Activated CD4-positive, alpha-beta memory T cell treated with anti-CD3 and anti-CD28 coated beads for 36 hours (primary cell): ENCODE data around the gene UGGT1. TPM values are rescaled to one million over a fixed set of nuclear protein-coding genes. Genes with fewer than 3 reads are reported as not detected.

Experiments
- CTCF ChIA-PET: fragments of 350-600 bp; sonication (Branson Sonifier 250); formaldehyde crosslinking; loops from one replicate; lab custom pipeline; 2021; ENCODE audit warnings: antibody characterized with exemption, inconsistent platforms; lab: Charles Lee
- POLR2A ChIA-PET: fragments of 350-600 bp; sonication (Branson Sonifier 250); formaldehyde crosslinking; loops from one replicate; lab custom pipeline; 2021; ENCODE audit warnings: antibody characterized with exemption; lab: Charles Lee
- DNase-seq: peaks from one replicate; pipeline ENCODE4 v3.0.0-alpha.2; 2020
- H3K27ac Mint-ChIP-seq: one replicate; pipeline ENCODE4 v1.8.0; 2021; ENCODE audit warnings: mixed read lengths
- H3K27me3 Mint-ChIP-seq: one replicate; pipeline ENCODE4 v1.8.0; 2021; ENCODE audit warnings: mixed read lengths
- H3K36me3 Mint-ChIP-seq: one replicate; pipeline ENCODE4 v1.8.0; 2021; ENCODE audit warnings: mixed read lengths
- H3K4me1 Mint-ChIP-seq: one replicate; pipeline ENCODE4 v1.8.0; 2021; ENCODE audit warnings: low read depth, mixed read lengths
- H3K4me3 Mint-ChIP-seq: one replicate; pipeline ENCODE4 v1.8.0; 2021; ENCODE audit warnings: mild to moderate bottlenecking, mixed read lengths
- H3K9me3 Mint-ChIP-seq: one replicate; pipeline ENCODE4 v1.8.0; 2021; ENCODE audit warnings: mixed read lengths
- intact Hi-C: fragments of 100-400 bp; cut with micrococcal nuclease; formaldehyde crosslinking; loops from one replicate; pipeline ENCODE4 v1.15.1; 2023
- total RNA-seq, 2 experiments: library from RNA; stranded (reverse); gene quantifications; one replicate each; pipeline ENCODE4 v1.2.3, GENCODE V29; 2021

The UGGT1 gene, protein sequence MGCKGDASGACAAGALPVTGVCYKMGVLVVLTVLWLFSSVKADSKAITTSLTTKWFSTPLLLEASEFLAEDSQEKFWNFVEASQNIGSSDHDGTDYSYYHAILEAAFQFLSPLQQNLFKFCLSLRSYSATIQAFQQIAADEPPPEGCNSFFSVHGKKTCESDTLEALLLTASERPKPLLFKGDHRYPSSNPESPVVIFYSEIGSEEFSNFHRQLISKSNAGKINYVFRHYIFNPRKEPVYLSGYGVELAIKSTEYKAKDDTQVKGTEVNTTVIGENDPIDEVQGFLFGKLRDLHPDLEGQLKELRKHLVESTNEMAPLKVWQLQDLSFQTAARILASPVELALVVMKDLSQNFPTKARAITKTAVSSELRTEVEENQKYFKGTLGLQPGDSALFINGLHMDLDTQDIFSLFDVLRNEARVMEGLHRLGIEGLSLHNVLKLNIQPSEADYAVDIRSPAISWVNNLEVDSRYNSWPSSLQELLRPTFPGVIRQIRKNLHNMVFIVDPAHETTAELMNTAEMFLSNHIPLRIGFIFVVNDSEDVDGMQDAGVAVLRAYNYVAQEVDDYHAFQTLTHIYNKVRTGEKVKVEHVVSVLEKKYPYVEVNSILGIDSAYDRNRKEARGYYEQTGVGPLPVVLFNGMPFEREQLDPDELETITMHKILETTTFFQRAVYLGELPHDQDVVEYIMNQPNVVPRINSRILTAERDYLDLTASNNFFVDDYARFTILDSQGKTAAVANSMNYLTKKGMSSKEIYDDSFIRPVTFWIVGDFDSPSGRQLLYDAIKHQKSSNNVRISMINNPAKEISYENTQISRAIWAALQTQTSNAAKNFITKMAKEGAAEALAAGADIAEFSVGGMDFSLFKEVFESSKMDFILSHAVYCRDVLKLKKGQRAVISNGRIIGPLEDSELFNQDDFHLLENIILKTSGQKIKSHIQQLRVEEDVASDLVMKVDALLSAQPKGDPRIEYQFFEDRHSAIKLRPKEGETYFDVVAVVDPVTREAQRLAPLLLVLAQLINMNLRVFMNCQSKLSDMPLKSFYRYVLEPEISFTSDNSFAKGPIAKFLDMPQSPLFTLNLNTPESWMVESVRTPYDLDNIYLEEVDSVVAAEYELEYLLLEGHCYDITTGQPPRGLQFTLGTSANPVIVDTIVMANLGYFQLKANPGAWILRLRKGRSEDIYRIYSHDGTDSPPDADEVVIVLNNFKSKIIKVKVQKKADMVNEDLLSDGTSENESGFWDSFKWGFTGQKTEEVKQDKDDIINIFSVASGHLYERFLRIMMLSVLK (N-terminal part only)
- 10 to 100 TPM; 50.8 to 53.2 TPM for total RNA-seq

DNA sequence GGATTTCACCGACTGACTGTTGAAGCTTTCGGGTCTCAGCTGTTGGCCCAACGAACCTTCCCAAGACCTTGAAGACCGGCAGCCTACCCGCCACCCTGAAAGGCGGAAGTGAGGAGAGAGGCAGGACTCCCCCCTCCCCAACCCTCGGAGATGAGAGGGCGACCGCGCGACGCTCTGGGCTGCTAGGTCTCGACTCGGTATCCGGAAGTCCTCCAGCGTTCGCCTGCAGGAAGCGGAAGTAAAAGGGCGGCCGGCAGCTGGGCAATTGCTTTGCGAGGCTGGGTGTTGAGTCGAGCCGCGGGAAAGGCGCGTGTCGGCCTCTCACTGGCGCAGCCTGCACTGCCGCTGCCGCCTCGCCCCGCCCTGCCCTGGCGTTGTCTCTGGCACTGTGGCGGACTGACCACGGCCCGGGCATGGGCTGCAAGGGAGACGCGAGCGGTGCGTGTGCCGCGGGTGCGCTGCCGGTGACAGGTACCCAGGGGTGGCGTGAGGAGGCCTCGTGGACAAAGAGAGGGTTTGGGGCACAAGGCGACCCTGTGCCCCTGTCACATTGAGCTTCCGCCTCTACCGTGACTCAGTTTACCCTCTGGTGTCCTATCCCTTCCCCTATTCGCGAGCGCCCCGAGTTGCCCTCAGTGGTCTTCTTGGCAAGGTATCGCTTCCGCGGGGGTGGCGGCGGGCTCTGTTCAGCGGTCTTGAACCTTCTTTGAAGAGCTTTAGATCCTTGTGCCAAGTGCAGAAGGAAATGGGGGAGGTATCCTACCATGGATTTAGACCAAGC, at the start of gene UGGT1:
Gene UGGT1 (plus strand): TSS at position 256 of the 781 bp plus-strand sequence. CDS start 158 bp downstream, at position 414.
- Mint-ChIP-seq H3K36me3 (peaks cover 9% of the 10 kb centered on the region), H3K27ac (peak within 1 kb of the TSS; percentile 92), H3K4me1 (peaks cover 41% of the 10 kb centered on the region), H3K27me3 (no peaks in the 10 kb centered on the region), H3K9me3 (no peaks in the 10 kb centered on the region), H3K4me3 (peak within 1 kb of the TSS; percentile 91)
- peak; percentile 96 for DNase-seq
- intact Hi-C loops = loop anchor here (1.0 to 10.0 kb wide), 7 partner anchors 14 to 564 kb away; partner anchors contain the start of genes AMMECR1L, IWS1, POLR2D and SAP130
- ChIA-PET POLR2A (interaction anchor here (0.6 to 1.9 kb wide), 11 partner anchors 9 to 797 kb away, joined by 3 to 17 read pairs (median 3); partner anchors contain the start of genes ERCC3, IWS1, SAP130 and SFT2D3), CTCF (interaction anchor here (0.5 to 2.0 kb wide), 7 partner anchors 13 to 793 kb away, joined by 3 to 7 read pairs (median 5); no protein-coding TSS in a partner anchor)

DNA sequence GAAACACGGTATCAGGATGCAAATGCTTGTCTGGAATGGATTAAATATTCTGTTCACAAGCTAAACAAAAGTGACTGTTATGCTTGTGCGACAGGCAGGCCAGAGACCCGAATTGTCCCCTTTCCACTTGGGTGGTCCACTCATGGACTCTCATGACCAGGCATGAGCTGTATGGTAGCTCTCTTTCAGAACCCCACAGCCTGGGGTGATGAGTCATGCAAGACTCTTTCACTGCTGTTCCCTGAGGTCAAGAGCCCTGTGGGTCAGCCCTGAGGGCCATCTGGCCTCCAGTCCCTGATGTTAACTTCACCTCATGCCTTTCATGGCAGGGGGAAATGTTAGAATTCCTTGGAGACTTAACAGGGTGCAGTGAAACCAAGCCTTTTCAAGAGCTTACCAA, 49.4 kb upstream of the UGGT1 start:
- Mint-ChIP-seq H3K27ac (no peak overlapping the region), H3K4me3 (no peak overlapping the region), H3K27me3 (peaks cover 25% of the 10 kb centered on the region), H3K36me3 (peaks cover 9% of the 10 kb centered on the region), H3K9me3 (peaks cover 36% of the 10 kb centered on the region), H3K4me1 (no peaks in the 10 kb centered on the region)
- intact Hi-C loops = no loop called here
- ChIA-PET CTCF (no interaction called here), POLR2A (no interaction called here)
- DNase-seq = no peak

DNA sequence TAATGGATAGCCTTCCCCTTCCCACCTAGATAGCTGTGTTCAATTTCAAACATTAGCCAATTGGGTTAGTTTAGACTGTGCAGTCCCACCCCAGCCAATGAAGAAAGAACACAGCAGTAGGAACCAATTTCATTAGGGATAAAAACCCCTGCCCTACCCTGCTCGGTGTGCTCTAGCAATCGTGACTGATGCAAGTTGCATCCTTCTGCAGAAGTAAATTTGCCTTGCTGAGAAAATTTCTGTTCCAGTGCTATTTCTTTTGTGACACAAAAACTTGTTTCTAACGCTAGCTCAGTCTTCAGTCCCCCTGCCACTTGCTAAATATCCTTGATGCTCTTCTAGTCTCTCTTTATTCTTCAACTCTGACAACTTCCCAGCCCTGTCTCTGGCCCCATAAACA, 48.0 kb upstream of the UGGT1 start:
- Mint-ChIP-seq H3K27ac (no peak overlapping the region), H3K36me3 (no peaks in the 10 kb centered on the region), H3K4me3 (no peak overlapping the region), H3K4me1 (no peaks in the 10 kb centered on the region), H3K27me3 (peaks cover 26% of the 10 kb centered on the region), H3K9me3 (peaks cover 23% of the 10 kb centered on the region)
- ChIA-PET CTCF (no interaction called here), POLR2A (no interaction called here)
- intact Hi-C loops = no loop called here
- DNase-seq = no peak

DNA sequence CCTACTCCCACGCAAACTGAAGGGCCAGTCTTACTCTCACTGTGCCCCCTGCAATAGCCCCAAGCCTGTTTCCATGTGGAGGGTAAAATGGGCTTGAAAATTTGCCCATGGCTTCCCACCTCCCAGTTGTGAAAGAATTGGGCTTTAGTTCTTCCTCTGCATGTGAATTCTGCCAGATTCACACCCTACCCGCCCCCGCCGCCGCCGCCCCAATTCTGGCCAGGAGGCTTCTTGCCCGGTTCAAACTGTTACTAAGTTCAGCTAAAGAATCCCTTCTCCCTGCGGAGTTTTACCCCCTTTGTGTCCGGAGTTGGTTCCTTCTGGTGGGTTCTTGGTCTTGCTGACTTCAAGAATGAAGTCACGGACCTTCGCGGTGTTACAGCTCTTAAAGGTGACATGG, 37.7 kb upstream of the UGGT1 start:
- H3K4me3 Mint-ChIP-seq = no peak overlapping the region
- intact Hi-C loops = no loop called here
- no peak overlapping the region for H3K27ac Mint-ChIP-seq
- ChIA-PET POLR2A (no interaction called here), CTCF (no interaction called here)
- peaks cover 15% of the 10 kb centered on the region for H3K9me3 Mint-ChIP-seq
- H3K27me3 Mint-ChIP-seq = peaks cover 36% of the 10 kb centered on the region
- no peak for DNase-seq
- no peaks in the 10 kb centered on the region for H3K4me1 Mint-ChIP-seq
- peaks cover 10% of the 10 kb centered on the region for H3K36me3 Mint-ChIP-seq

- H3K4me1 Mint-ChIP-seq = no peaks in the 10 kb centered on the region
- no peak overlapping the region for H3K27ac Mint-ChIP-seq
- H3K9me3 Mint-ChIP-seq = peaks cover 11% of the 10 kb centered on the region
- DNase-seq = no peak
- H3K36me3 Mint-ChIP-seq = peaks cover 9% of the 10 kb centered on the region
- H3K27me3 Mint-ChIP-seq = peaks cover 34% of the 10 kb centered on the region
- CTCF ChIA-PET = no interaction called here
- POLR2A ChIA-PET = no interaction called here
- no peak overlapping the region for H3K4me3 Mint-ChIP-seq
- intact Hi-C loops = no loop called here
These were observed 36.7 kb upstream of the UGGT1 start for GRCh38 chr2:128054104-128054885.

DNA sequence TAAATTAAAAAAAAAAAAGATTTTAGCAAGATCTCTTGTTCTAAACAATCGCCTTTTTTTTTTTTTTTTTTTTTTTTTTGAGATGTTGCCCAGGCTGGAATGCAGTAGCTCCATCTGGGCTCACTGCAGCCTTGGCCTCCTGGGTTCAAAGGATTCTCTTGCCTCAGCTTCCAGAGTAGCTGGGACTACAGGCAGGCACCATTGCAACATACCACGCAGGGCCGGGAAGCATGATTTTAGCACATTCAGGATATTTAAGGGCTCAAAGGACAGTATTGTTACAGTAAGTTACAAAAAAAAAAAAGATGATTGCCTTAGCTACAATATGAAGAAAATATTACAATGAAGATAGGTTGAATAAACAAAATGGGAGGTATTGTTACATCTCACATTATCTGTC, 33.7 kb upstream of the UGGT1 start:
- Mint-ChIP-seq H3K4me1 (no peaks in the 10 kb centered on the region), H3K27ac (no peak overlapping the region), H3K9me3 (no peaks in the 10 kb centered on the region), H3K36me3 (no peaks in the 10 kb centered on the region), H3K27me3 (peaks cover 10% of the 10 kb centered on the region), H3K4me3 (no peak overlapping the region)
- POLR2A ChIA-PET = no interaction called here
- DNase-seq = no peak
- intact Hi-C loops = no loop called here
- CTCF ChIA-PET = no interaction called here

DNA sequence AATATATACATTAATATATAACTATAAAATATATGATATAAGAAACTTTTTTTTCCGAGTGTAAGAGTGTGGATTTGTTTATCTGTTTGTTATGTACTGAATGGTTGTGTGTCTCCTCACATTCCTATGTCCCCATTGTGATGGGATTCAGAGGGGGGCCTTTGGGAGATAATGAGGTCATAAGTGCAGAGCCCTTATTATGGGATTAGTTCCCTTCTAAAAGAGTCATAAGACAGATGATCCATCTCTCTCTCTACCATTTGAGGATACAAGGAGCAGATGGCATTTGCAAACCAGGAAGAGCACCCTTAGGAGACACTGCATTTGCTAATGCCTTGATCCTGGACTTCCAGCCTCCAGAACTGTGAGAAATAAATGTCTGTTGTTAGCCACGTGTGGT, 32.9 kb upstream of the UGGT1 start:
- Mint-ChIP-seq H3K4me1 (no peaks in the 10 kb centered on the region), H3K4me3 (no peak overlapping the region), H3K9me3 (no peaks in the 10 kb centered on the region), H3K27ac (no peak overlapping the region), H3K27me3 (peaks cover 10% of the 10 kb centered on the region), H3K36me3 (no peaks in the 10 kb centered on the region)
- ChIA-PET CTCF (no interaction called here), POLR2A (no interaction called here)
- intact Hi-C loops = no loop called here
- DNase-seq = no peak

DNA sequence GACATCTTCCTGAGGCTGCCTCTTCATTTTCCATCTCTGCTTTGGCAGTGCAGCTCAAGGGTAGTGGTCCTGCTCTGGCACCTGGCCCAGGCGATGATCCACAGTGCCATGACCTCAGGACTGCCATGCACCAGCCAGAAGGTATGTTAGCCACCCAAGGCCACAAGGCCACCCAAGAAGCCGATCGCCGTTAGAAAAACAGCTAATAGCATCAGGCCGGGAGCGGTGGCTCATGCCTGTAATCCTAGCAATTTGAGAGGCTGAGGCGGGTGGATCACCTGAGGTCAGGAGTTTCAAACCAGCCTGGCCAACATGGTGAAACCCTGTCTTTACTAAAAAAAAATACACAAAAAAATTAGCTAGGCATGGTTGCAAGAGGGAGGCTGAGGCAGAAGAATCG, 28.4 kb upstream of the UGGT1 start:
- CTCF ChIA-PET = interaction anchor here (1.1 kb wide), 1 partner anchor 20 kb away, joined by 3 read pairs; no protein-coding TSS in a partner anchor
- intact Hi-C loops = loop anchor here (5.0 kb wide), 1 partner anchor 170 kb away; no protein-coding TSS in a partner anchor
- Mint-ChIP-seq H3K9me3 (no peaks in the 10 kb centered on the region), H3K4me1 (no peaks in the 10 kb centered on the region), H3K4me3 (no peak overlapping the region), H3K27me3 (peaks cover 4% of the 10 kb centered on the region), H3K27ac (no peak overlapping the region), H3K36me3 (no peaks in the 10 kb centered on the region)
- POLR2A ChIA-PET = no interaction called here
- DNase-seq = no peak

- Mint-ChIP-seq H3K27ac (no peak overlapping the region), H3K4me3 (no peak overlapping the region), H3K4me1 (no peaks in the 10 kb centered on the region), H3K27me3 (peaks cover 4% of the 10 kb centered on the region), H3K36me3 (no peaks in the 10 kb centered on the region), H3K9me3 (no peaks in the 10 kb centered on the region)
- POLR2A ChIA-PET = no interaction called here
- intact Hi-C loops = loop anchor here (5.0 kb wide), 1 partner anchor 168 kb away; no protein-coding TSS in a partner anchor
- CTCF ChIA-PET = interaction anchor here (0.6 to 2.4 kb wide), 6 partner anchors 27 to 1427 kb away, joined by 3 to 7 read pairs (median 4); partner anchors contain the start of gene UGGT1
- DNase-seq = no peak
These were observed 26.6 kb upstream of the UGGT1 start for GRCh38 chr2:128064353-128064752.

GRCh38 chr2:128069769-128070168, 21.2 kb upstream of the UGGT1 start:
- Mint-ChIP-seq H3K36me3 (no peaks in the 10 kb centered on the region), H3K9me3 (no peaks in the 10 kb centered on the region), H3K4me1 (no peaks in the 10 kb centered on the region), H3K27me3 (no peaks in the 10 kb centered on the region), H3K27ac (no peak overlapping the region), H3K4me3 (no peak overlapping the region)
- CTCF ChIA-PET = no interaction called here
- intact Hi-C loops = no loop called here
- no peak for DNase-seq
- POLR2A ChIA-PET = no interaction called here
